ENCODE data around the gene SAMD4B. TPM values are rescaled to one million over a fixed set of nuclear protein-coding genes. Genes with fewer than 3 reads are reported as not detected.

SAMD4B gene
- total and polyA plus RNA-seq, 2 donors (not counting 1 experiment from before 2014, with no cell fraction given), result 33.0 to 39.1 TPM

DNA sequence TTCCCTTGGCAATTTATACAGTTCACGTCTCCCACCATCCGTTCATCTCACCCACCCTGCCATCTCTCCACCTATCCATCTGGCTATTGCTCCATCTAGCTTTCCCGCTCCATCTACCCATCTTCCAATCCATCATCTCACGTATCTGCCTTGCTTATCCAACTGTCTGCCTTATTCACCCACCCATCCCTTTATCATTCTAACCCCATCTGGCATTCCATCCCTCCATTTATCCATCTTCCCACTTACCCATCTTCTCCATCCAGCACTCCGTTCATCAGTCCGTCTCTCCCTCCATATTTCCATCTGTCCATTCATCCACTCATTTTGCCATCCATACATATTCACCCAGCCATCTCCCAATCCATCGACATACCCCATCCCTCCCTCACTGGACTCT, 83.5 kb downstream of the SAMD4B start:
- DNase-seq (ENCODE audit: low read depth in 2 of 2), result no peak
- Histone ChIP-seq H3K9ac (ENCODE audit: insufficient read depth, low read length) (no peak overlapping the region), H3K27ac (ENCODE audit: insufficient read depth, low read length) (no peak overlapping the region), H2AFZ (ENCODE audit: low read length) (no peak overlapping the region), H3K4me3 (replicated peaks in 1 of 4; ENCODE audit: control extremely low read depth in 1 of 4, insufficient read depth in 1 of 4, low read depth in 3 of 4, low read length in 4 of 4) (no peak overlapping the region), H4K20me1 (ENCODE audit: control insufficient read depth, extremely low read depth, insufficient read depth, low read length) (no peaks in the 10 kb centered on the region), H3K36me3 (ENCODE audit: control insufficient read depth, insufficient read depth, low read length) (peaks cover 21% of the 10 kb centered on the region), H3K79me2 (ENCODE audit: control insufficient read depth, insufficient read depth, low read length) (no peaks in the 10 kb centered on the region), H3K4me2 (ENCODE audit: extremely low read depth, insufficient read depth, low read length) (no peak overlapping the region), H3K27me3 (ENCODE audit: control insufficient read depth, insufficient read depth, low read length) (no peaks in the 10 kb centered on the region), H3K9me3 (ENCODE audit: control insufficient read depth, insufficient read depth, low read depth, low read length) (no peaks in the 10 kb centered on the region), H3K4me1 (ENCODE audit: control insufficient read depth, extremely low read depth, insufficient read depth, low read length) (peaks cover 12% of the 10 kb centered on the region)
- TF ChIP-seq, protein P1, sequence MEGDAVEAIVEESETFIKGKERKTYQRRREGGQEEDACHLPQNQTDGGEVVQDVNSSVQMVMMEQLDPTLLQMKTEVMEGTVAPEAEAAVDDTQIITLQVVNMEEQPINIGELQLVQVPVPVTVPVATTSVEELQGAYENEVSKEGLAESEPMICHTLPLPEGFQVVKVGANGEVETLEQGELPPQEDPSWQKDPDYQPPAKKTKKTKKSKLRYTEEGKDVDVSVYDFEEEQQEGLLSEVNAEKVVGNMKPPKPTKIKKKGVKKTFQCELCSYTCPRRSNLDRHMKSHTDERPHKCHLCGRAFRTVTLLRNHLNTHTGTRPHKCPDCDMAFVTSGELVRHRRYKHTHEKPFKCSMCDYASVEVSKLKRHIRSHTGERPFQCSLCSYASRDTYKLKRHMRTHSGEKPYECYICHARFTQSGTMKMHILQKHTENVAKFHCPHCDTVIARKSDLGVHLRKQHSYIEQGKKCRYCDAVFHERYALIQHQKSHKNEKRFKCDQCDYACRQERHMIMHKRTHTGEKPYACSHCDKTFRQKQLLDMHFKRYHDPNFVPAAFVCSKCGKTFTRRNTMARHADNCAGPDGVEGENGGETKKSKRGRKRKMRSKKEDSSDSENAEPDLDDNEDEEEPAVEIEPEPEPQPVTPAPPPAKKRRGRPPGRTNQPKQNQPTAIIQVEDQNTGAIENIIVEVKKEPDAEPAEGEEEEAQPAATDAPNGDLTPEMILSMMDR (conservative IDR thresholded peaks at IDR 0.05 in 1 of 2, IDR thresholded peaks at IDR 0.05 in 1 of 2; ENCODE audit: low read depth in 1 of 2, low read length in 2 of 2), result no peak
- TF ChIP-seq EZH2 (IDR thresholded peaks at IDR 0.05; ENCODE audit: low read length, missing control alignments), result no peak

DNA sequence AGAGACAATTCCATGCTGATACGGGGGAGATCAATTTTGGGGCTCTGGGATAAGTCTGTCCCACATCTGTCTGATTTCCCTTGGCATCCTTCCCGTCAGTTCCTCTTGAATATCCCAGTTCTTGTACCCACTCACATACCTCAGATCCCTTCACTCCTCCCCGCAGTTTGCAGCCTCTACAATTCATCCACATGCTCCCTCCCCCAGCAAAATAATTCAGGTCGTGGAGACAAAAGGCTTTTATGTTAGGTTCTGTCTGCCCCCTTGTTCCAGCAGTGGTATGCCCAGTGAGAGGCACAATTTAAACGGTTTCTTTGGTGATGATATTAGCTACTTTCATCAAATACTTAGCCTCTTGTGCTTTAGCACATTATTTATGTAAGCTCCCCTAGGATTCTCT, 83.9 kb downstream of the SAMD4B start:
- TF ChIP-seq EZH2 (IDR thresholded peaks at IDR 0.05; ENCODE audit: low read length, missing control alignments), result no peak
- TF ChIP-seq, protein P1 (conservative IDR thresholded peaks at IDR 0.05 in 1 of 2, IDR thresholded peaks at IDR 0.05 in 1 of 2; ENCODE audit: low read depth in 1 of 2, low read length in 2 of 2), result no peak
- no peaks in the 10 kb centered on the region for H3K79me2 ChIP-seq (ENCODE audit: control insufficient read depth, insufficient read depth, low read length)
- DNase-seq (ENCODE audit: low read depth in 2 of 2), result no peak
- H2AFZ ChIP-seq (ENCODE audit: low read length), result no peak overlapping the region
- H3K4me1 ChIP-seq (ENCODE audit: control insufficient read depth, extremely low read depth, insufficient read depth, low read length), result peaks cover 12% of the 10 kb centered on the region
- H3K27me3 ChIP-seq (ENCODE audit: control insufficient read depth, insufficient read depth, low read length), result no peaks in the 10 kb centered on the region
- H3K36me3 ChIP-seq (ENCODE audit: control insufficient read depth, insufficient read depth, low read length), result peaks cover 21% of the 10 kb centered on the region
- H4K20me1 ChIP-seq (ENCODE audit: control insufficient read depth, extremely low read depth, insufficient read depth, low read length), result no peaks in the 10 kb centered on the region
- no peak overlapping the region for H3K9ac ChIP-seq (ENCODE audit: insufficient read depth, low read length)
- no peak overlapping the region for H3K4me2 ChIP-seq (ENCODE audit: extremely low read depth, insufficient read depth, low read length)
- no peak overlapping the region for H3K4me3 ChIP-seq (replicated peaks in 1 of 4; ENCODE audit: control extremely low read depth in 1 of 4, insufficient read depth in 1 of 4, low read depth in 3 of 4, low read length in 4 of 4)
- no peaks in the 10 kb centered on the region for H3K9me3 ChIP-seq (ENCODE audit: control insufficient read depth, insufficient read depth, low read depth, low read length)
- H3K27ac ChIP-seq (ENCODE audit: insufficient read depth, low read length), result no peak overlapping the region

GRCh38 chr19:39427707-39428106, 85.5 kb downstream of the SAMD4B start:
- H3K4me3 ChIP-seq (replicated peaks in 1 of 4; ENCODE audit: control extremely low read depth in 1 of 4, insufficient read depth in 1 of 4, low read depth in 3 of 4, low read length in 4 of 4), result no peak overlapping the region
- H3K79me2 ChIP-seq (ENCODE audit: control insufficient read depth, insufficient read depth, low read length), result no peaks in the 10 kb centered on the region
- no peaks in the 10 kb centered on the region for H4K20me1 ChIP-seq (ENCODE audit: control insufficient read depth, extremely low read depth, insufficient read depth, low read length)
- no peak overlapping the region for H3K9ac ChIP-seq (ENCODE audit: insufficient read depth, low read length)
- TF ChIP-seq EZH2 (IDR thresholded peaks at IDR 0.05; ENCODE audit: low read length, missing control alignments), result no peak
- TF ChIP-seq, protein P1 (conservative IDR thresholded peaks at IDR 0.05 in 1 of 2, IDR thresholded peaks at IDR 0.05 in 1 of 2; ENCODE audit: low read depth in 1 of 2, low read length in 2 of 2), result no peak
- peaks cover 19% of the 10 kb centered on the region for H3K36me3 ChIP-seq (ENCODE audit: control insufficient read depth, insufficient read depth, low read length)
- H3K27ac ChIP-seq (ENCODE audit: insufficient read depth, low read length), result peak overlapping the region; percentile 94
- no peak for DNase-seq (ENCODE audit: low read depth in 2 of 2)
- H3K4me1 ChIP-seq (ENCODE audit: control insufficient read depth, extremely low read depth, insufficient read depth, low read length), result peaks cover 12% of the 10 kb centered on the region
- no peak overlapping the region for H2AFZ ChIP-seq (ENCODE audit: low read length)
- no peak overlapping the region for H3K4me2 ChIP-seq (ENCODE audit: extremely low read depth, insufficient read depth, low read length)
- H3K9me3 ChIP-seq (ENCODE audit: control insufficient read depth, insufficient read depth, low read depth, low read length), result no peaks in the 10 kb centered on the region
- no peaks in the 10 kb centered on the region for H3K27me3 ChIP-seq (ENCODE audit: control insufficient read depth, insufficient read depth, low read length)

Data from fibroblast of lung (primary cell).